Gastroesophageal sphincter (tissue), 4 donors: ENCODE results near the gene PAGE2. TPM values are rescaled to one million over a fixed set of nuclear protein-coding genes. Genes with fewer than 3 reads are reported as not detected.
"Not testable (repeated sequence)": the region's sequence is repeated elsewhere in the genome, so short reads cannot be mapped to it uniquely, and the experiment has no call there.

Source experiments
- ATAC-seq: fragments of 150-250 bp; one replicate; pipeline ENCODE4 v1.9.1; 2016; ENCODE audit warnings: mild to moderate bottlenecking, moderate library complexity
- H3K27ac ChIP-seq, 4 donors: fragments of 200-600 bp; sonication (generic) in 3 of 4; 1 replicate in 3 of 4; 2 replicates in 1 of 4; pipeline ENCODE4 v1.5.1; 2016 to 2019
- H3K27me3 ChIP-seq: fragments of 200-600 bp; sonication (generic); one replicate; pipeline ENCODE4 v1.5.1; 2019
- H3K36me3 ChIP-seq, 2 donors: fragments of 200-600 bp; sonication (generic); one replicate each; pipeline ENCODE4 v1.5.1; 2019; ENCODE audit warnings: control low read depth in 1 of 2
- H3K4me1 ChIP-seq, 3 donors: fragments of 200-600 bp; sonication (generic); 1 replicate in 2 of 3; 2 replicates in 1 of 3; pipeline ENCODE4 v1.5.1; 2016 to 2019; ENCODE audit warnings: control low read depth in 2 of 3
- H3K4me3 ChIP-seq, 2 donors: fragments of 200-600 bp; sonication (generic); one replicate each; pipeline ENCODE4 v1.5.1; 2019; ENCODE audit warnings: mild to moderate bottlenecking in 1 of 2, moderate library complexity in 1 of 2
- H3K9me3 ChIP-seq, 3 donors: fragments of 200-600 bp; sonication (generic); one replicate each; pipeline ENCODE4 v1.5.1; 2017 to 2019; ENCODE audit warnings: control low read depth in 2 of 3
- CTCF ChIP-seq, 4 experiments: fragments of 200-600 bp in 2 of 4; fragments of 450-650 bp in 2 of 4; sonication (generic) in 1 of 4; IDR thresholded peaks; one replicate each; pipeline ENCODE4 v1.5.1; 2017 to 2019; ENCODE audit warnings: antibody characterized with exemption in 4 of 4, mild to moderate bottlenecking in 2 of 4, moderate library complexity in 2 of 4
- EP300 ChIP-seq: sonication (generic); formaldehyde crosslinking; IDR thresholded peaks from one replicate; pipeline ENCODE4 v1.6.1; 2017; ENCODE audit warnings: antibody characterized with exemption, mild to moderate bottlenecking
- POLR2A ChIP-seq, 2 donors: fragments of 450-650 bp; IDR thresholded peaks; one replicate each; pipeline ENCODE4 v1.6.1; 2017; ENCODE audit warnings: antibody characterized with exemption in 2 of 2, mild to moderate bottlenecking in 2 of 2, moderate library complexity in 1 of 2
- POLR2AphosphoS5 ChIP-seq: sonication (generic); formaldehyde crosslinking; IDR thresholded peaks from one replicate; pipeline ENCODE4 v1.6.1; 2017; ENCODE audit warnings: antibody characterized with exemption
- WGBS, 2 donors: methylation state at CpG; one replicate each; pipeline ENCODE4 v1.1.5; 2018; ENCODE audit warnings: low coverage in 1 of 2; 5-methylcytosine and 5-hydroxymethylcytosine counted together
- total RNA-seq, 4 donors: library from RNA; depleted of rRNA; stranded (reverse); fragments of >200 nt; gene quantifications; one replicate each; pipeline ENCODE4 v1.1.0, GENCODE V29; 2016

Gene PAGE2
- total RNA-seq, 4 donors from 2014 or later, result not detected

GRCh38 chrX:55099162-55099561 is 10.3 kb downstream of the PAGE2 start:
- no peaks in the 10 kb centered on the region for H3K4me1 ChIP-seq
- no peak overlapping the region for H3K27ac ChIP-seq
- 73% methylated on average over 1 of the region's 1 CpG; no CpG with 5 or more reads in 1 of the 2 donors for WGBS, 2 donors
- H3K27me3 ChIP-seq, result no peaks in the 10 kb centered on the region
- no peak overlapping the region for H3K4me3 ChIP-seq
- H3K36me3 ChIP-seq, result no peaks in the 10 kb centered on the region
- no peaks in the 10 kb centered on the region for H3K9me3 ChIP-seq
- ATAC-seq, result no peak
- TF ChIP-seq POLR2AphosphoS5 (no peak), EP300 (no peak)

- ATAC-seq, result no peak
- WGBS, 2 donors, result 58 to 74% methylated on average over 3 of the region's 3 CpGs
- Histone ChIP-seq H3K9me3 (no peaks in the 10 kb centered on the region), H3K4me1 (no peaks in the 10 kb centered on the region), H3K27me3 (no peaks in the 10 kb centered on the region), H3K36me3 (no peaks in the 10 kb centered on the region), H3K27ac (no peak overlapping the region), H3K4me3 (no peak overlapping the region)
- TF ChIP-seq CTCF (IDR thresholded peaks at IDR 0.05), result no peak
- no peak for TF ChIP-seq POLR2A (IDR thresholded peaks at IDR 0.05)
- TF ChIP-seq POLR2AphosphoS5, result no peak
- TF ChIP-seq EP300, result no peak
These were observed 13.9 kb downstream of the PAGE2 start for GRCh38 chrX:55102754-55103153.

GRCh38 chrX:55107262-55107661 is 18.4 kb downstream of the PAGE2 start:
- no peaks in the 10 kb centered on the region for H3K9me3 ChIP-seq
- H3K36me3 ChIP-seq, result no peaks in the 10 kb centered on the region
- H3K4me1 ChIP-seq, result no peaks in the 10 kb centered on the region
- H3K4me3 ChIP-seq, result no peak overlapping the region
- ATAC-seq, result no peak
- TF ChIP-seq POLR2AphosphoS5, result no peak
- no peaks in the 10 kb centered on the region for H3K27me3 ChIP-seq
- H3K27ac ChIP-seq, result no peak overlapping the region

GRCh38 chrX:55107911-55108310 is 19.1 kb downstream of the PAGE2 start:
- TF ChIP-seq POLR2AphosphoS5, result no peak
- no peak for TF ChIP-seq EP300
- no peak for TF ChIP-seq CTCF (IDR thresholded peaks at IDR 0.05)
- no peak for TF ChIP-seq POLR2A (IDR thresholded peaks at IDR 0.05)
- no peaks in the 10 kb centered on the region for H3K9me3 ChIP-seq
- no peak overlapping the region for H3K4me3 ChIP-seq
- ATAC-seq, result no peak
- WGBS, 2 donors, result 39 to 50% methylated on average over 1 to 2 of the region's 2 CpGs
- H3K4me1 ChIP-seq, result no peaks in the 10 kb centered on the region
- H3K27me3 ChIP-seq, result no peaks in the 10 kb centered on the region
- H3K27ac ChIP-seq, result no peak overlapping the region
- H3K36me3 ChIP-seq, result no peaks in the 10 kb centered on the region

GRCh38 chrX:55109306-55109705 is 20.5 kb downstream of the PAGE2 start:
- Histone ChIP-seq H3K4me1 (no peaks in the 10 kb centered on the region), H3K27ac (no peak overlapping the region), H3K36me3 (no peaks in the 10 kb centered on the region), H3K27me3 (no peaks in the 10 kb centered on the region), H3K9me3 (no peaks in the 10 kb centered on the region), H3K4me3 (no peak overlapping the region)
- no peak for TF ChIP-seq CTCF (IDR thresholded peaks at IDR 0.05)
- TF ChIP-seq POLR2AphosphoS5, result no peak
- no peak for TF ChIP-seq EP300
- no peak for TF ChIP-seq POLR2A (IDR thresholded peaks at IDR 0.05)
- no peak for ATAC-seq
- 50 to 53% methylated on average over 3 to 7 of the region's 7 CpGs for WGBS, 2 donors

GRCh38 chrX:55111578-55112254 is 22.9 kb downstream of the PAGE2 start:
- 18 to 49% methylated on average over 4 to 6 of the region's 8 CpGs for WGBS, 2 donors
- no peak for ATAC-seq
- no peaks in the 10 kb centered on the region for H3K9me3 ChIP-seq
- no peaks in the 10 kb centered on the region for H3K27me3 ChIP-seq
- no peaks in the 10 kb centered on the region for H3K36me3 ChIP-seq
- no peak overlapping the region for H3K27ac ChIP-seq
- no peak overlapping the region for H3K4me3 ChIP-seq
- TF ChIP-seq POLR2A (IDR thresholded peaks at IDR 0.05) (no peak), EP300 (no peak), POLR2AphosphoS5 (no peak), CTCF (IDR thresholded peaks at IDR 0.05) (no peak)
- no peaks in the 10 kb centered on the region for H3K4me1 ChIP-seq

- not testable (repeated sequence) for H3K27ac ChIP-seq, H3K9me3 ChIP-seq, H3K36me3 ChIP-seq, ATAC-seq, H3K4me3 ChIP-seq, H3K4me1 ChIP-seq, H3K27me3 ChIP-seq
- 21 to 39% methylated on average over 5 to 6 of the region's 7 CpGs for WGBS, 2 donors
These were observed 27.8 kb downstream of the PAGE2 start for GRCh38 chrX:55116589-55116988.
